Right kidney (tissue), 9 donors: Measurements from ENCODE around the gene FMR1NB.

Source experiments
- DNase-seq: peaks from one replicate; pipeline ENCODE4 v3.0.0-alpha.2; 2016
- long read RNA-seq, 8 donors: transcript quantifications; one replicate each; lab custom pipeline, GENCODE V29; 2026

Gene FMR1NB
- long read RNA-seq, donor 1, result 0 reads
- long read RNA-seq, donor 2, result 0 reads
- long read RNA-seq, donor 3, result 0 reads
- long read RNA-seq, donor 4, result 0 reads
- long read RNA-seq, donor 5, result 0 reads
- long read RNA-seq, donor 6, result 0 reads
- long read RNA-seq, donor 7, result 0 reads
- long read RNA-seq, donor 8, result 0 reads

- no peak for DNase-seq
Observed at GRCh38 chrX:147981038-147981752, at the start of gene FMR1NB. Gene FMR1NB, plus strand, starts transcription at chrX:147981337. Its CDS starts 66 bp downstream, at chrX:147981403.

GRCh38 chrX:147933815-147934214 is 47.3 kb upstream of the FMR1NB start:
- no peak for DNase-seq

GRCh38 chrX:147935156-147935758 is 45.9 kb upstream of the FMR1NB start:
- no peak for DNase-seq

GRCh38 chrX:147945286-147945685 is 35.9 kb upstream of the FMR1NB start:
- no peak for DNase-seq

GRCh38 chrX:147948531-147948930 is 32.6 kb upstream of the FMR1NB start:
- no peak for DNase-seq

- DNase-seq, result no peak
Observed at GRCh38 chrX:147950352-147950751, 30.8 kb upstream of the FMR1NB start.

- DNase-seq, result no peak
Observed at GRCh38 chrX:147953976-147954375, 27.2 kb upstream of the FMR1NB start.

GRCh38 chrX:147957291-147957690 is 23.8 kb upstream of the FMR1NB start:
- no peak for DNase-seq

- no peak for DNase-seq
Observed at GRCh38 chrX:147958291-147958690, 22.8 kb upstream of the FMR1NB start.

GRCh38 chrX:147960722-147961121 is 20.4 kb upstream of the FMR1NB start:
- DNase-seq, result no peak

GRCh38 chrX:147962476-147962875 is 18.7 kb upstream of the FMR1NB start:
- no peak for DNase-seq

- DNase-seq, result no peak
Observed at GRCh38 chrX:147978931-147979330, 2.2 kb upstream of the FMR1NB start.

GRCh38 chrX:148020329-148020728 is 39.2 kb downstream of the FMR1NB start:
- no peak for DNase-seq

- no peak for DNase-seq
Observed at GRCh38 chrX:148024425-148025148, 43.5 kb downstream of the FMR1NB start.

- no peak for DNase-seq
Observed at GRCh38 chrX:148035380-148035779, 54.2 kb downstream of the FMR1NB start.

- no peak for DNase-seq
Observed at GRCh38 chrX:148037020-148037419, 55.9 kb downstream of the FMR1NB start.

- no peak for DNase-seq
Observed at GRCh38 chrX:148043271-148043855, 62.2 kb downstream of the FMR1NB start.

GRCh38 chrX:148047200-148047599 is 66.1 kb downstream of the FMR1NB start:
- no peak for DNase-seq

GRCh38 chrX:148049441-148049840 is 68.3 kb downstream of the FMR1NB start:
- no peak for DNase-seq

GRCh38 chrX:148051973-148052372 is 70.8 kb downstream of the FMR1NB start:
- no peak for DNase-seq

- DNase-seq, result no peak
Observed at GRCh38 chrX:148067285-148067684, 86.1 kb downstream of the FMR1NB start.

- DNase-seq, result no peak
Observed at GRCh38 chrX:148069759-148070503, 88.8 kb downstream of the FMR1NB start.
